Right forelimb (tissue), 1 donor: ENCODE data around the gene CDC42EP4.
"Not testable (repeated sequence)": the region's sequence is repeated elsewhere in the genome, so short reads cannot be mapped to it uniquely, and the experiment has no call there.

Experiments
- DNase-seq: peaks from one replicate; pipeline ENCODE4 v3.0.0-alpha.2; 2018

Gene CDC42EP4

DNA sequence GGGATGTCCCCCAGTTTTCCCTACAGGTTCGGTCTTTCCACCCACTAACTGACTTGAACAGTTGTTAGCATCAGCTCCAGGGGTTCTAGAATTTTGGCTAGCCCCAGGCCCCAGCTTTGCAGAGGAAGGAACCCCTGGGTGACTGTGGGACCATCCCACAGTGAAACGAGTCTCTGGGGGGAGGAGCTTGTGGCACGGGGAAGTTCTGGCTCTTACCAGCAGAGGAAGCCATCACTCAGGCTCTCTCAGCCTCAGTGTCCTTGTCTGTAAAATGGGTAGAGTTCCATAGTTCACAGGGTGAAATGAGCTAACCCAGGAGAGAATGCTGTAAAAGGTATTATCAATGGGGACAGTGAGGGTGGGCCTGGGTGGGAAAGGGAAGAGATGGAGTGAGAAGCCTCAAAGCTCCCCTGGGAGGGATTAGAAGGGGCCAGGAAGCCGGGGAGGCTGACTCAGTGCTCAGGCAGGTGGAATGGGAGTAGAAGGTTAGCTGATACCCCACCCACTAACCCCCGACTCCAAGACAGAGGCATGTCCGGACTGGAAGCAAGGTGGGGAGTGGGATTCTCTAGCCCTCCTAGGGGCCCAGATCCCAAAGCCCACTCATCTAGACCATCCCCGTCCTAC lies 30.9 kb upstream of the CDC42EP4 start:
- DNase-seq = no peak

- peak; percentile 78 for DNase-seq
Measured at GRCh38 chr17:73342050-73342522, 30.3 kb upstream of the CDC42EP4 start.

- no peak for DNase-seq
Measured at GRCh38 chr17:73341350-73342049, 29.7 kb upstream of the CDC42EP4 start.

GRCh38 chr17:73340093-73340596 lies 28.3 kb upstream of the CDC42EP4 start:
- no peak for DNase-seq

- DNase-seq = no peak
Measured at GRCh38 chr17:73338566-73339197, 26.9 kb upstream of the CDC42EP4 start.

DNA sequence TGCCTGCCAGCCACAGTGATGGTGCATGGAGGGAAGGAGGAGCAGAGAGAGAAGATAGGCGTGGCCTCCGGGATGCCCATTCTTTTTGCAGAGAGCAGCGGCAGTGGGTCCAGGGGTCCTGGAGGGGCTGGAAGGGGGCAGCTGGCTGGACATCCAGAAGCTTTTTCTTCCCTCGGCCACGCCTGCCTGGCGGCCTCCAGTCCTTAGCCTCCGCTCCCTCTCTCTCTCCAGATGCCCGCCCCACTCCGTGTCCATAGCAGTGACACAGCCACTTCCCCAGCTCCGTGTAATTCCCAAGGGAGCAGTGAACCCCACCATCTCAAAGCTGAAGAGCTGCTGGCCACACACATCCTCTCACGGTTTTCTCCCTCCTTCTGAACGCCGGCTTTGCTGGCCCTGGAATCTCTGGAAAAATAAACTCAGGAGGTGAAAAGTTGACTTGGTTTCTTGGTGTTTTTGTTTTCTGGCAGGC lies 26.3 kb upstream of the CDC42EP4 start:
- no peak for DNase-seq

DNA sequence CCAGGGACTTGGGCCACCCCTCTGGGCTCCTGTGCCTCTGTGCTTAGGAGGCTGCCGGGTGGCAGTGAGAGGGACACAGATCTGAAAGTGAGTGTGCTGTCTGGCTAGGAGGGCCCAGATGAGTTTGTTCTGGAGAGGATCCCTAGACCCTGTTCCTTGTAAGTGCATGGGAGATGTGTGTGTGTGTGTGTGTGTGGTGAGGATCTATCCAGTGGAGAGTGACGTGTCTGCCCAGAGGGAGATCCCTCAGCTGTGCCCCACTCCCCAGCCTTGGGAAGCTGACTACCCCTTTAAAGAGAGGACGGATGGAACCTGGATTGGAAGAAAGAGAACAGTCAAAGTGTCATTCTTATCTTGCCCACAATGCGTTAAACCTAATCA lies 25.5 kb upstream of the CDC42EP4 start:
- DNase-seq = no peak

GRCh38 chr17:73336408-73337329 lies 24.9 kb upstream of the CDC42EP4 start:
- no peak for DNase-seq

- no peak for DNase-seq
Measured at GRCh38 chr17:73335591-73336407, 24.0 kb upstream of the CDC42EP4 start.

DNA sequence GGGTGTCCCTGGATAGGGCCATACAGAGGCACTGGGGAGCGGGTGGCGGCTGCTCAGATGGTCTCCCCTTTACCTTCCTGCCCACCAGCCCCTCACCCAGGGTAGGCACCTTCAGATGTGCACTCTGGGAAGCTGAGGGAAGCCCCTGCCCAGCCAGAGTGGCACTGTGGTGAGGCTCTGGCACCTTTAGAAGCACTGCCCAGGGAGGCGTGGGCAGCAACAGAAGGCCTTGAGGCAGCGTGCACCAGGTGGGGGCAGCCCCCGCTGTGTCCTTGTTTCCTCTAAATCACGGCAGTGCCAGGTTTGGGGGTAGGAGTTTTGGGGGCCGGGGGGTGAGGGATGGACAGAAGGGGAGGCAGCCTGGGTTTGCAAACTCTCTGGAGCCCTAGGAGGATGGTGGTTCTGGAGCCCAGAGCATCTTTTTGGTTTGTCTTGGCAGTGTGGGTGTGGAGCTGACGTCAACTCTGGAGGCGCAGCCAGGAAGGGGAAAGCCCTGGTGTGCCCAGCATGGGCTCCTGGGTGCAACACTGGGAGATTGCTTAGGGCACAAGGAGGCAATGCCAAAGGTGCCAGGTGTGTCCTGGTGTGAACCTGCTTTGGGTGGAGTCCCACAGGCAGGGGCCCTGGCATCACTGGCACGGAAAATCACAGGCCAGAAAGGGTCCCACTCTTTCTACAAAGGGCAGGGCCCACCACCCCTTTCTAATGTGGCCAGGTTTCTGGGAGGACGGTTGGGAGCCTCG lies 23.1 kb upstream of the CDC42EP4 start:
- DNase-seq = no peak

DNA sequence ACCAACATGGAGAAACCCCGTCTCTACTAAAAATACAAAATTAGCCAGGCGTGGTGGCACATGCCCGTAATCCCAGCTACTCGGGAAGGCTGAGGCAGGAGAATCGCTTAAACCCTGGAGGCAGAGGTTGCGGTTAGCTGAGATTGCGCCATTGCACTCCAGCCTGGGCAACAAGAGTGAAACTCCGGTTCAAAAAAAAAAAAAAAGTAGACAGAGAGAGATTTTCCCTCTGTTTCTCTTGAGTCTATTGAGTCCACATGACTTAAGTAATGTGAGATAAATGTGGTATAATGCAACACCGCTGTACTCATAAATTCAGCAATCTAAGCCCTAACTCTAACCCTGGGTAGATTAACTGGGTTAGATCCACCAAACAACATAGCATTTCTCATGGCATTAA lies 21.6 kb upstream of the CDC42EP4 start:
- not testable (repeated sequence) for DNase-seq

GRCh38 chr17:73331060-73331459 lies 19.3 kb upstream of the CDC42EP4 start:
- no peak for DNase-seq

- DNase-seq = no peak
Measured at GRCh38 chr17:73327676-73328075, 15.9 kb upstream of the CDC42EP4 start.

GRCh38 chr17:73325527-73325842 lies 13.7 kb upstream of the CDC42EP4 start:
- no peak for DNase-seq

- no peak for DNase-seq
Measured at GRCh38 chr17:73324711-73325526, 13.1 kb upstream of the CDC42EP4 start.

DNA sequence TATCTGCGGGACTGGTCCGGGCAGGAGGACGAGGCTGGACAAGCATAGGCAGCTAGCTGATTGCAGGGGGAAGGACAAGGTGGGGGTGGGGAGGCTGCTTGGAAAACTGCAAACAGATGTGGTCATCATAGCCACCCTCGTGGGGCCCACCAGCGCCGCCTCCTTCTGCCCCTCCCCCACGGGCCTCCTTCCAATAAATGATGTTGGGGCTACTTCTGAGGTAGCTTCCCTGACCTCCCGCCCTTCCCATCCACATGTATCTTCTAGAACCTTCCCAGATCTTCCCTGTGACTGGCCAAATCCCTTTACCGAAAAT lies 12.3 kb upstream of the CDC42EP4 start:
- peak; percentile 79 for DNase-seq

- no peak for DNase-seq
Measured at GRCh38 chr17:73323409-73324159, 11.8 kb upstream of the CDC42EP4 start.

GRCh38 chr17:73320601-73321264 lies 8.9 kb upstream of the CDC42EP4 start:
- DNase-seq = no peak

DNA sequence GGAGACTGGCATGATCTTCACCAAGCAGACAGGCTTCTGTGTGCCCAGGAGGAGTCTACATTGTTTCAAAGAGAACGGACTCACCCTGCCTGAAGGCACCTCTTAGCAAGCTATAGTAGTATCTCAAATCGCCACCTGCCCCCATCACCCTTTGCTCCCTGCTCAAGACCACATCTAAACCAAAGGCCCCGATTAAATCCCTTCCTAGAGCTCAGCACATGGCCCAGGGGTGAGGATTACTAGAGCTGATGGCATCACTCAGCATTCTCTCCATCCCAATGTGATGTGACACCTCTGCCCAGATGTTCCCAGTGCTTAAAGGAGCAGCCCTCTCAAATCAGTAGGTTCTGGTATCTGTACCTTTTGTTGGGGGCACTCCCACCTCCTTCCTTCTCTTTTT lies 8.0 kb upstream of the CDC42EP4 start:
- no peak for DNase-seq
